CD4-positive, alpha-beta T cell treated with Interferon gamma for 1 hour (primary cell): Measurements from ENCODE around the gene PHGDH.
"Not testable (repeated sequence)": the region's sequence is repeated elsewhere in the genome, so short reads cannot be mapped to it uniquely, and the experiment has no call there.

ENCODE experiments used
- DNase-seq: peaks from one replicate; pipeline ENCODE4 v3.0.0-alpha.2; 2020

The PHGDH gene

GRCh38 chr1:119711804-119712341, at the start of gene PHGDH:
TSS of gene PHGDH (plus strand) at chr1:119711934. CDS start at chr1:119712023, 89 bp downstream.
- peak; percentile 37 for DNase-seq

- DNase-seq: no peak
Measured at GRCh38 chr1:119662034-119662437, 49.7 kb upstream of the PHGDH start.

GRCh38 chr1:119664067-119664466, 47.7 kb upstream of the PHGDH start:
- no peak for DNase-seq

DNA sequence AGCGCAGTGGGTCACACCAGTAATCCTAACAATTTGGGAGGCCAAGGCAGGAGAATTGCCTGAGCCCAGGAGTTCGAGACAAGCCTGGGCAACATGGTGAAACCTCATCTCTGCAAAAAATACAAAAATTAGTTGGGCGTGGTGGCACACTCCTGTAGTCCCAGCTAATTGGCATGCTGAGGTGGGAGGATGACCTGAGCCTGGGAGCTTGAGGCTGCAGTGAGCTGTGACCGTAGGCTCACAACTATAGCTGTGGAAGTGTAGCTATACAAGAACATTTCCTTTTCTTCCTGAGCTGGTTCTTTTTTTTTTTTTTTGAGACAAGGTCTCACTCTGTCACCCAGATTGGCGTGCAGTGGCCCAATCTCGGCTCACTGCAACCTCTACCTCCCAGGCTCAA, 44.6 kb upstream of the PHGDH start:
- DNase-seq: no peak

DNA sequence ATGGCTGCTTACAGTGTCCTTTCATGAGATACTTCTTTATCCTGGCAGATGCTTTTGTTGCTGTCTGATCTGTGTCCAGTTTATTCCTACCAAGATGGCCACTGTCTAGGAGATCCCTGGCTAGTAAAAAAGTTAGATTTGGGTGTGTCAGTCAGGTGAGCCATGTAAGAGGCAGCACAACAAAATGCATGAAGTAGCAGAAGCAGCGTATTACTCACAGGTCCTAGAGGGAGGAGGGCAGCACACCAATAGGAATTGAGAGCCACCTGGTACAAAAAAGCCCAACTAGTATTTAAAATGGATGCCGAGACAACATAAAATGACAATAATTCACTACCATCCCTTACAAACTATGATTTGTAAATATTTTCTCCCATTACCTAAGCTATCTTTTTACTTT, 40.8 kb upstream of the PHGDH start:
- no peak for DNase-seq

GRCh38 chr1:119673171-119673940, 38.4 kb upstream of the PHGDH start:
- no peak for DNase-seq

DNA sequence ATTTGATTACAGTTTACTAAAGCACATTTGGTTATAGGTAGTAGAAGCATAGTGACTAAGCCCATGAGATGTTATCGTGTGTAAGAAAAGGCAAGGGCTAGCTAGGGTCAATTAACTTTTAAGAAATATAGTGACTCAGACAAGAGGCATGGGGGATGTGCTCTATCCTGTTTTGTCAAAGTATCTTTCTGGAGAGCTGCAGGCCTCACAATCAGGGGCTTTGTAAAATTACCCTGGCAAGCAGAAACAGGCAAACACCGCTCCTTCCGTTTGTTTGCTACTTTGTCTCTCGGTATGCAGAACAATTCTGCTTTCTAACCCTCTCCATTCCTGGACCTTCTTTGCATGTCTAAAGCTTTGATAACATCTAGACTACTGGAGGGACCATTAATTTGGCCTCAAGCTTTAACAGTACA, 37.6 kb upstream of the PHGDH start:
- no peak for DNase-seq

GRCh38 chr1:119674835-119675289, 36.9 kb upstream of the PHGDH start:
- DNase-seq: peak; percentile 30

DNA sequence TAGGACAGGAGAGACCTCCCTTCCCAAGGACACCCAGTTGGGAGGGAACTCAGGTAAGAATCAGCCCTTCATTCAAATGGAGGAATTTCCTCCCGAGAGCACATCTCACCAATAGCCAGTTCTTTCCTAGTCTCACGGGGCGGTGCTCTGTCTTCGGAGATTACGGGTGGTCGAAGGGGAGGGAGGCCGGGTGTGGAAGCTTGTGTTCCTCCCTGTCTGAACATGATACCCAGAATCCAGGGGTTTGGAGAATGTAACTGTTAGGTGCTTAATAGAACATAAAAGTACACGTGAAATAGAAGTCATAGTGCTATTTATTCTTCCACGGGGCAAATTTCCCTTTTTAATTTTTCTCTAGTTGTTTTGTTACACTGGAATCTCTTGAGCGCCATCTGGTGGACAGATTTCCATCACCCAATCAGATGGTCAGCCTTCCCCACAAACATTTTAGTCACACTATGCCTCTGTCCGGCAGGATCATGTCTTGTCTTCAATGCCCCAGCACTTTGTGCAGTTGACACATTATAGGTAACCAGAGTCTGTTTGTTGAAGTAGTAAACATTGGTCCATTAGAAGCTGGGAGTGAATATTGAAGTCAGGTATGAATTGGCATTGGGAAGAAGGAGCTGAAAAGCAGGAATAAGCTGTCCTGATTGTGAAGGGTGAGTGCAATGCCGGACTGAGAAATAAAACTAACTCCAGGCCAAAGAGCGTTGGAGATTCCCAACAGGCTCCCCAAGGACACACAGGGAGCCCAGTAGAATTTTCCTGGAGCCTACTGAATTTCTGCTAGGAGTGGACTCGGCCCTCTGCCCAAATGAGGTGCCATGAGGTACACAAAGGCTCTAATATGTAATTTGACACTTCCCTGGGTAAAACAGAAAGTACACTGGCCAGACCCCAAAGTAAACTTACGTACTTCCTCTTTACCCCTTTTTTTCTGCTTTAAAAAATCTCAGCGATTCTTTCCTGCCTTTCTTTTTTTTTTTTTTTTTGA, 36.1 kb upstream of the PHGDH start:
- peak; percentile 41 for DNase-seq

DNA sequence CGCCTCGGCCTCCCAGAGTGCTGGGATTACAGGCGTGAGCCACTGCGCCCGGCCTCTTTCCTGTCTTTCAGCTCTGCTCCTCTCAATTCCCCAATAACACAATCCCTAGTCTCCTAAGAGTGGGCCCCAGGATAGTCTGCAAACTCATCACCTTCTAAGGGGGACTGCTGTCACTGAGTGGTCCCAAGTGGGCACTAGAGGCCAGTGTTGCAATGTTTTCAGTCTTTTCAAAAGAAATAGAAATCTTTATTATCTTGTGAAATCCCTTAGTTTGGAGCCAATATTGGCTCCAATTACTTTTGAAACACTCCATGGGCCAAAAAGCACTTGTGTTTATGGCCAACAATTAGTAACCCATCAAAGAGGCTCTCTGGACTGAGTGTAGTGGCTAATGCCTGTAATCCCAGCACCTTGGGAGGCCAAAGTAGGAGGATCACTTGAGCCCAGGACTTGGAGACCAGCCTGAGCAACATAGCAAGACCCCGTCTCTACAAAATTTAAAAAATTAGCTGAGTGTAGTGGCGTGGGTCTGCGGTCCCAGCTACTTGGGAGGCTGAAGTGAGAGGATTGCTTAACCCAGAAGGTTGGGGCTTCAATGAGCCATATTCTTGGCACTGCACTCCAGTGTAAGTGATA, 35.0 kb upstream of the PHGDH start:
- no peak for DNase-seq

GRCh38 chr1:119679223-119679622, 32.5 kb upstream of the PHGDH start:
- no peak for DNase-seq

DNA sequence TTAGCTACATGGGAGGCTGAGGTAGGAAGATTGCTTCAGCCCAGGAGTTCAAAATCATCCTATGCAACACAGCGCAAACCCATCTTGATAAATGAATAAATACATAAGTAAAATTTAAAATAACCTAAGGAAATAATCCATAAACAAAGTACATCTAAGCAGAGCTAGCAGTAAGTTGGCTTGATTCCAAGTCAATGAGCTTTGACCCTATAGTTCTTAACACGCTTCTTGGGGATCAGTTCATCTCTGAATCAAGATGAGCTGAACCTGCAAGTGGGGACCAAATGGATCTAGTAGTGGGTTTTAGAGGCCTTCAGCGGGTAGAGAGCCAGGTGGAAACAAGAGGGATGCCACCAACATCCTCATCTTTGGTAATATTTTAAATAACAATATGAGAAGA, 31.5 kb upstream of the PHGDH start:
- DNase-seq: no peak

- DNase-seq: no peak
Measured at GRCh38 chr1:119680723-119681122, 31.0 kb upstream of the PHGDH start.

DNA sequence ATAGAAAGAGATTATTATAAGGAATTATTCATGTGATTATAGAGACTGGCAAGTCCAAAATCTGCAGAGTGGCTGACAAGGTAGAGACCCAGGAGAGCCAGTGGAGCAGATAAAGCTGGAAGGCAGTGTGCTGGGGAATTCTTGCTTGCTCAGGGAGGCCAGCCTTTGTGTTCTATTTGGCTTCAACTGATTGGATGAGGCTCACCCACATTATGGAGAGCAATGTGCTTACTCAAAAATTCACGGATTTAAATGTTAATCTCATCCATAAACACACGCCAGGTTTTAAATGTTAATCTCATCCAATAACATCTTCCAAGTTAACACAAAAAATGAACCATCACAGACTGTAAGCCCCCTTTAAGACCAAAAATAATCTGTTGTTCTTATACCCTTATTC, 30.2 kb upstream of the PHGDH start:
- no peak for DNase-seq

- DNase-seq: no peak
Measured at GRCh38 chr1:119682141-119682540, 29.6 kb upstream of the PHGDH start.

DNA sequence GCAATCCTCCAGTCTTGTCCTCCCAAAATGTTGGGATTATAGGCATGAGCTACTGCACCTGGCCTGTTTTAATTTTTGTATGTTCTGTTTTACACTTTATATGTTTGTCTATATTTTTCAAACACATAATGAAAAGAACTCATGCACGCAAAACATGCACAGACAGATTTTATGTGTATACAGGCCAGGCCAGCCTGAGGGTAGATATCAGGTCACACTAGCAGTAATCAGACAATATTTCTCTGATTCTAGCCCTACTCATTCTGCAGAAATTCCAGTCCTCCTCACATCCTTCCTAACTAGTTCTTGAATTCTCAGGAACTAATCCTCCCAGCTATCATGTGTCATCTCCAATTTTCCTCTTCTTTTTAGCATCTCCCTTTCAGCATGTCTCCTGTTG, 27.8 kb upstream of the PHGDH start:
- no peak for DNase-seq

GRCh38 chr1:119686661-119687060, 25.1 kb upstream of the PHGDH start:
- no peak for DNase-seq

- DNase-seq: no peak
Measured at GRCh38 chr1:119687434-119688079, 24.2 kb upstream of the PHGDH start.

GRCh38 chr1:119688810-119689209, 22.9 kb upstream of the PHGDH start:
- no peak for DNase-seq

DNA sequence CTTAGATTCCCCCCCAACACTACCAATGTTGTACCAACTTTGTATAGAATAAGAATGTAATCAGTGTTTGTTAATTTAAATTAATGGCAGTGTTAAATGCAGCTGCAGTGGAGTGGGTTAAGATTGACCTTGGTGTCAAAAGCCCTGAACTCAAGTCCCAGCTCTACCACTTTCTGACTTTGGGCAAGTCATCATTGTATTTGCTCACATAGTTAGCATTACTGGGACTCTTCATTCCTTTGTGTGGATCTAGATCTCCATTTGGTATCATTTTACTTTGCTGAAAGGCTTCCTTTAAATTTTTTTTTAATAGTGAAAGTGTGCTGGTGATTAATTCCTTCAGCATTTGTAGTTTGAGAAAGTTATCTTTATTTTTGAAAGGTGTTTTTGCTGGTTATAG, 22.2 kb upstream of the PHGDH start:
- no peak for DNase-seq

DNA sequence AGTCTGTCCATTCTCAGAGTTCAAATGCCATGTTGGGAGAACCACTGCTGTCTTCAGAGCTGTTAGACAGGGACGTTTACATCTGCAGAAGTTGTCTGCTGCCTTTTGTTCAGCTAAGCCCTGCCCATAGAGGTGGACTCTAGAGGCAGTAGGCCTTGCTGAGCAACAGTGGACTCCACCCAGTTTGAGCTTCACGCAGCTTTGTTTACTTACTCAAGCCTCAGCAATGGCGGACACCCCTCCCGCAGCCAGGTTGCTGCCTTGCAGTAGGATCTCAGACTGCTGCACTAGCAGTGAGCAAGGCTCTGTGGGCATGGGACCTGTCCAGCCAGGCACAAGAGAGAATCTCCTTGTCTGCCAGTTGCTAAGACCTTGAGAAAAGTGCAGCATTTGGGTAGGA, 14.9 kb upstream of the PHGDH start:
- DNase-seq: not testable (repeated sequence)

GRCh38 chr1:119697598-119697997, 14.1 kb upstream of the PHGDH start:
- DNase-seq: no peak
